Neural progenitor cell (in vitro differentiated cells): Measurements from ENCODE around the gene TRNT1.

Experiments used
- EZH2 ChIP-seq: fragments of 200-600 bp; sonication (generic); IDR thresholded peaks from 2 replicates; pipeline ENCODE4 v1.6.1; 2017; ENCODE audit warnings: antibody characterized with exemption, mild to moderate bottlenecking, moderate library complexity
- TF ChIP-seq, protein P1 (sequence below): fragments of 200-600 bp; sonication (generic); IDR thresholded peaks from 2 replicates; pipeline ENCODE4 v1.5.1; 2017; ENCODE audit warnings: antibody characterized with exemption, mild to moderate bottlenecking

DNA sequence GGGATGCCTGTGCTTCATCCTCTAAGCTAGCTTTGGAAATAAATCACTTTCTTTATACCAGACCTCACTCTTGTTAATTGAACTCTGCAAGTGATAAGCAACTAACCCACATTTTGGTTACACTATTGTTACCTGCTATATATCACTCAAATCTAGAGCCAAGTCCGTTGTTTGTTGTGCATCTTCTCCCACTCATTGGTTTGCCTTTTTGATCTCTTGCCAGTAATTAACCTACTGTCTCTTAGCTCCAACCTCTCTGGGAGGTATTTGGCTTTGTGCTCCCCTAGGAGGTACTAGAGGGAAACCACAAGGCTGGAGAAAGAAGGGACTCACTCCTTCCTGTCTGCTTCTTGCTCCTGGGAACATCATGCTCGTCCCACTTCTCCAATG, 65.5 kb downstream of the TRNT1 start:
- TF ChIP-seq, protein P1, sequence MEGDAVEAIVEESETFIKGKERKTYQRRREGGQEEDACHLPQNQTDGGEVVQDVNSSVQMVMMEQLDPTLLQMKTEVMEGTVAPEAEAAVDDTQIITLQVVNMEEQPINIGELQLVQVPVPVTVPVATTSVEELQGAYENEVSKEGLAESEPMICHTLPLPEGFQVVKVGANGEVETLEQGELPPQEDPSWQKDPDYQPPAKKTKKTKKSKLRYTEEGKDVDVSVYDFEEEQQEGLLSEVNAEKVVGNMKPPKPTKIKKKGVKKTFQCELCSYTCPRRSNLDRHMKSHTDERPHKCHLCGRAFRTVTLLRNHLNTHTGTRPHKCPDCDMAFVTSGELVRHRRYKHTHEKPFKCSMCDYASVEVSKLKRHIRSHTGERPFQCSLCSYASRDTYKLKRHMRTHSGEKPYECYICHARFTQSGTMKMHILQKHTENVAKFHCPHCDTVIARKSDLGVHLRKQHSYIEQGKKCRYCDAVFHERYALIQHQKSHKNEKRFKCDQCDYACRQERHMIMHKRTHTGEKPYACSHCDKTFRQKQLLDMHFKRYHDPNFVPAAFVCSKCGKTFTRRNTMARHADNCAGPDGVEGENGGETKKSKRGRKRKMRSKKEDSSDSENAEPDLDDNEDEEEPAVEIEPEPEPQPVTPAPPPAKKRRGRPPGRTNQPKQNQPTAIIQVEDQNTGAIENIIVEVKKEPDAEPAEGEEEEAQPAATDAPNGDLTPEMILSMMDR, result no peak
- TF ChIP-seq EZH2, result no peak
